Trophoblast cell (in vitro differentiated cells and primary cell): ENCODE measurements around the gene SLC1A3.

Source experiments
- DNase-seq, 2 donors: peaks; one replicate each; pipeline ENCODE4 v3.0.0-alpha.2; 2016
- H2AFZ ChIP-seq: 2 replicates; pipeline ENCODE4 v1.6.1; 2013; ENCODE audit warnings: low read length, moderate library complexity, mild to moderate bottlenecking; ENCODE audit not compliant: insufficient read depth, poor library complexity
- H2AK5ac ChIP-seq: 2 replicates; pipeline ENCODE4 v1.6.1; 2013; ENCODE audit warnings: mild to moderate bottlenecking, low read length
- H2BK120ac ChIP-seq: 2 replicates; pipeline ENCODE4 v1.6.1; 2013; ENCODE audit warnings: low read length, mild to moderate bottlenecking, moderate library complexity; ENCODE audit not compliant: insufficient read depth, poor library complexity
- H2BK12ac ChIP-seq: 2 replicates; pipeline ENCODE4 v1.6.1; 2013; ENCODE audit warnings: mild to moderate bottlenecking, low read length, moderate library complexity
- H2BK5ac ChIP-seq: 2 replicates; pipeline ENCODE4 v1.6.1; 2013; ENCODE audit warnings: low read length, low read depth, moderate library complexity, mild to moderate bottlenecking; ENCODE audit not compliant: poor library complexity
- H3K14ac ChIP-seq: 2 replicates; pipeline ENCODE4 v1.6.1; 2013; ENCODE audit warnings: mild to moderate bottlenecking, low read length
- H3K18ac ChIP-seq: 2 replicates; pipeline ENCODE4 v1.6.1; 2013; ENCODE audit warnings: mild to moderate bottlenecking, low read length
- H3K23ac ChIP-seq: 2 replicates; pipeline ENCODE4 v1.6.1; 2013; ENCODE audit warnings: low read length
- H3K27ac ChIP-seq: 2 replicates; pipeline ENCODE4 v1.5.1; 2013; ENCODE audit warnings: low read depth, mild to moderate bottlenecking, inconsistent platforms, low read length, moderate library complexity
- H3K27me3 ChIP-seq: 2 replicates; pipeline ENCODE4 v1.6.1; 2013; ENCODE audit warnings: inconsistent platforms, mild to moderate bottlenecking, low read length, moderate library complexity; ENCODE audit not compliant: insufficient read depth
- H3K36me3 ChIP-seq, 2 experiments: 1 replicate in 1 of 2; 2 replicates in 1 of 2; pipeline ENCODE4 v1.6.1; 2013; ENCODE audit warnings: low read length in 2 of 2, mild to moderate bottlenecking in 2 of 2, moderate library complexity in 1 of 2; ENCODE audit not compliant: insufficient read depth in 2 of 2, control insufficient read depth in 1 of 2
- H3K4ac ChIP-seq: 2 replicates; pipeline ENCODE4 v1.6.1; 2013; ENCODE audit warnings: low read depth, mild to moderate bottlenecking, low read length, moderate library complexity
- H3K4me1 ChIP-seq, 2 experiments: 1 replicate in 1 of 2; 2 replicates in 1 of 2; pipeline ENCODE4 v1.6.1; 2013; ENCODE audit warnings: low read length in 2 of 2, mild to moderate bottlenecking in 2 of 2, moderate library complexity in 1 of 2; ENCODE audit not compliant: insufficient read depth in 2 of 2, control insufficient read depth in 1 of 2
- H3K4me2 ChIP-seq: 2 replicates; pipeline ENCODE4 v1.6.1; 2013; ENCODE audit warnings: inconsistent platforms, mild to moderate bottlenecking, low read length, moderate library complexity
- H3K4me3 ChIP-seq: 2 replicates; pipeline ENCODE4 v1.5.1; 2013; ENCODE audit warnings: mild to moderate bottlenecking, low read depth, low read length, inconsistent platforms
- H3K79me1 ChIP-seq: one replicate; pipeline ENCODE4 v1.6.1; 2013; ENCODE audit warnings: low read length
- H3K79me2 ChIP-seq: 2 replicates; pipeline ENCODE4 v1.6.1; 2013; ENCODE audit warnings: low read length, mild to moderate bottlenecking; ENCODE audit not compliant: control insufficient read depth, insufficient read depth, poor library complexity
- H3K9ac ChIP-seq: 2 replicates; pipeline ENCODE4 v1.6.1; 2013; ENCODE audit warnings: mild to moderate bottlenecking, low read length
- H3K9me3 ChIP-seq: 2 replicates; pipeline ENCODE4 v1.6.1; 2013; ENCODE audit warnings: low read depth, mild to moderate bottlenecking, control low read depth, inconsistent platforms, low read length; ENCODE audit not compliant: insufficient read depth
- H4K12ac ChIP-seq: 2 replicates; pipeline ENCODE4 v1.6.1; 2013; ENCODE audit warnings: low read depth, mild to moderate bottlenecking, low read length, moderate library complexity
- H4K8ac ChIP-seq: 2 replicates; pipeline ENCODE4 v1.6.1; 2013; ENCODE audit warnings: low read depth, mild to moderate bottlenecking, low read length, moderate library complexity
- H4K91ac ChIP-seq: one replicate; pipeline ENCODE4 v1.6.1; 2013; ENCODE audit warnings: low read depth, mild to moderate bottlenecking, low read length, moderate library complexity
- WGBS: extraction: QIAGEN DNeasy Blood & Tissue Kit; methylation state at CpG from one replicate; pipeline ENCODE4 v1.1.7; 2013; ENCODE audit warnings: missing lambda C conversion rate; ENCODE audit not compliant: insufficient read length, insufficient coverage; ENCODE audit errors: extremely low coverage; 5-methylcytosine and 5-hydroxymethylcytosine counted together

SLC1A3 gene

DNA sequence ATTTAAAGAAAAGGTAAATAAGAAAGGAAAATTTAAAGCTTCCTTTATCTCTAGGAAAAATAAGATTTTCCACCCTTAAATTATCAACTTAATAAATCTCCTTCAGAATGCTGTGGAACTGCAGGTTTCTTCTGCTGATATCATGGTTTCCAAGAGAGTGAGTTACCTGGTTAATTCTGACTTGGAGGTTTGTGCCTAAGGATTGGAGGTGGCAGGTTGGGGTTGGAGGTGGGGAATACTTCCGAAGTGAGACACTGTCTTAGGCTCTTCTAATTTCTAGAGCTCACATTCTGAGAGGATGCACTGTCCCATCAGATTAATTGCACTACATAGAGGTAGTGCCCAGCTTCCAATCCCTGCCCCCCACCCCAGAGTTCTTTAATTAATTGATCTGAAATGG lies 31.1 kb downstream of the SLC1A3 start:
- H3K79me2 ChIP-seq: peaks cover 1% of the 10 kb centered on the region
- H3K4me3 ChIP-seq: no peak overlapping the region
- DNase-seq: peak; percentile 53 to 82
- peak overlapping the region; percentile 81 for H2BK12ac ChIP-seq
- no peaks in the 10 kb centered on the region for H3K27me3 ChIP-seq
- H3K4ac ChIP-seq: no peak overlapping the region
- H3K9me3 ChIP-seq: no peaks in the 10 kb centered on the region
- peak overlapping the region; percentile 58 for H2BK120ac ChIP-seq
- no peak overlapping the region for H3K4me2 ChIP-seq
- H3K27ac ChIP-seq: peak overlapping the region; percentile 49
- no peak overlapping the region for H2AK5ac ChIP-seq
- no peak overlapping the region for H3K23ac ChIP-seq
- no peak overlapping the region for H4K91ac ChIP-seq
- H2BK5ac ChIP-seq: peak overlapping the region; percentile 22
- peaks cover 9 to 24% of the 10 kb centered on the region in 2 experiments for H3K4me1 ChIP-seq
- H3K9ac ChIP-seq: no peak overlapping the region
- H4K8ac ChIP-seq: no peak overlapping the region
- peaks cover 2 to 13% of the 10 kb centered on the region in 2 experiments for H3K36me3 ChIP-seq
- no peak overlapping the region for H4K12ac ChIP-seq
- no peak overlapping the region for H2AFZ ChIP-seq
- H3K14ac ChIP-seq: no peak overlapping the region
- no CpG with 5 or more reads among the region's 1 CpG for WGBS
- H3K79me1 ChIP-seq: peaks cover 22% of the 10 kb centered on the region
- no peak overlapping the region for H3K18ac ChIP-seq

DNA sequence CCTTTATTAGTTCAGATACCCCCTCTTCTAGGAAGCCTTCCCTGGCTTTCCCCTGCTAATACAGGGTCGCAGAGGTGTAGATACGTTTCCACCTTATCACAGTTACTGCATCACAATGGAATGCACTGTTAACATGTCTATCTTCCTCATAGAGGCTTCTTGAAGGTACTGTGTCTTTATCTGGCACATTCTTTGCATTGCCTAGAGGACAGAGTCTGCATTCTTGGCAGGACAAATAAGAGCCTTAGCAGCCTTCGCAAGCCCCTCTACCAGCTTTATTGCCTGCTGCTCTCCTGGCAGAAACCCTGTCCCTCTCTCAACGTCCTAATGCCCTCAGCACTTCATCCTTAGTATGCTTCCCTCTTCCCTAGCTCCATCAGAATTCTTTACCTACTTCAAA lies 31.6 kb downstream of the SLC1A3 start:
- H3K14ac ChIP-seq: peak overlapping the region; percentile 53
- no peak overlapping the region for H4K8ac ChIP-seq
- peak; percentile 83 to 93 for DNase-seq
- no peak overlapping the region for H3K9ac ChIP-seq
- H2AFZ ChIP-seq: no peak overlapping the region
- peak overlapping the region; percentile 91 for H3K27ac ChIP-seq
- WGBS: no CpG with 5 or more reads among the region's 4 CpGs
- H3K23ac ChIP-seq: no peak overlapping the region
- no peak overlapping the region for H4K12ac ChIP-seq
- H3K79me1 ChIP-seq: peaks cover 22% of the 10 kb centered on the region
- no peak overlapping the region for H3K4ac ChIP-seq
- peaks cover 2 to 12% of the 10 kb centered on the region in 2 experiments for H3K36me3 ChIP-seq
- H2BK5ac ChIP-seq: peak overlapping the region; percentile 84
- H4K91ac ChIP-seq: peak overlapping the region; percentile 66
- peak overlapping the region; percentile 28 for H3K4me2 ChIP-seq
- peak overlapping the region; percentile 90 for H2BK120ac ChIP-seq
- H3K4me3 ChIP-seq: no peak overlapping the region
- peaks cover 1% of the 10 kb centered on the region for H3K79me2 ChIP-seq
- no peak overlapping the region for H3K18ac ChIP-seq
- no peaks in the 10 kb centered on the region for H3K27me3 ChIP-seq
- no peak overlapping the region for H2AK5ac ChIP-seq
- no peak overlapping the region for H2BK12ac ChIP-seq
- H3K4me1 ChIP-seq: peaks cover 9 to 24% of the 10 kb centered on the region in 2 experiments
- no peaks in the 10 kb centered on the region for H3K9me3 ChIP-seq

- Histone ChIP-seq H2AFZ (no peak overlapping the region), H3K23ac (no peak overlapping the region)
- no CpG with 5 or more reads among the region's 1 CpG for WGBS
These were observed 34.5 kb downstream of the SLC1A3 start for GRCh38 chr5:36640949-36641348.

GRCh38 chr5:36641431-36641830 lies 35.0 kb downstream of the SLC1A3 start:
- Histone ChIP-seq H4K8ac (no peak overlapping the region), H2BK12ac (no peak overlapping the region), H3K4me3 (no peak overlapping the region), H2BK5ac (no peak overlapping the region), H3K4me1 (peaks cover 7 to 25% of the 10 kb centered on the region in 2 experiments), H3K79me2 (peaks cover 1% of the 10 kb centered on the region), H3K36me3 (peaks cover 0 to 4% of the 10 kb centered on the region in 2 experiments), H2AFZ (no peak overlapping the region), H3K79me1 (peaks cover 30% of the 10 kb centered on the region), H3K4me2 (no peak overlapping the region), H3K14ac (no peak overlapping the region), H3K27me3 (no peaks in the 10 kb centered on the region), H3K9me3 (no peaks in the 10 kb centered on the region), H3K9ac (no peak overlapping the region), H3K18ac (no peak overlapping the region), H3K23ac (no peak overlapping the region), H4K12ac (no peak overlapping the region), H2BK120ac (no peak overlapping the region), H3K27ac (no peak overlapping the region), H2AK5ac (no peak overlapping the region), H4K91ac (no peak overlapping the region), H3K4ac (no peak overlapping the region)
- peak in 1 of 2 donors; percentile 56 for DNase-seq

More at GRCh38 chr5:36640949-36641348, 34.5 kb downstream of the SLC1A3 start:
- no peak overlapping the region for H4K8ac ChIP-seq
- H2BK5ac ChIP-seq: no peak overlapping the region
- H3K4me1 ChIP-seq: peaks cover 6 to 24% of the 10 kb centered on the region in 2 experiments
- H3K4me2 ChIP-seq: no peak overlapping the region
- no peak for DNase-seq
- no peak overlapping the region for H3K14ac ChIP-seq
- H3K9ac ChIP-seq: no peak overlapping the region
- H2BK12ac ChIP-seq: no peak overlapping the region
- H3K27me3 ChIP-seq: no peaks in the 10 kb centered on the region
- no peak overlapping the region for H2BK120ac ChIP-seq
- no peak overlapping the region for H2AK5ac ChIP-seq
- H3K4me3 ChIP-seq: no peak overlapping the region
- H3K18ac ChIP-seq: no peak overlapping the region
- H3K79me1 ChIP-seq: peaks cover 27% of the 10 kb centered on the region
- no peak overlapping the region for H3K27ac ChIP-seq
- H3K36me3 ChIP-seq: peaks cover 0 to 4% of the 10 kb centered on the region in 2 experiments
- no peak overlapping the region for H4K91ac ChIP-seq
- no peaks in the 10 kb centered on the region for H3K9me3 ChIP-seq
- no peak overlapping the region for H4K12ac ChIP-seq
- peaks cover 1% of the 10 kb centered on the region for H3K79me2 ChIP-seq
- H3K4ac ChIP-seq: no peak overlapping the region
